Measurements from ENCODE around the gene EGLN2.

The EGLN2 gene

GRCh38 chr19:40755248-40755624 is 43.8 kb upstream of the EGLN2 start:
- no CpG with 5 or more reads among the region's 3 CpGs for WGBS (ENCODE audit: insufficient coverage)
- H3K27ac ChIP-seq (ENCODE audit: insufficient read depth in 1 of 2, low read depth in 1 of 2, low read length in 2 of 2, poor library complexity in 1 of 2, severe bottlenecking in 2 of 2) = peak overlapping the region in 1 of 2 experiments; percentile 39
- ChIA-PET POLR2A (no interaction called here), CTCF (interaction anchor here (1.5 to 2.3 kb wide), 2 partner anchors 12 to 50 kb away, joined by 3 to 9 read pairs; no protein-coding TSS in a partner anchor)
- no peak for DNase-seq
- H3K27me3 ChIP-seq (replicated peaks in 2 of 5; ENCODE audit: control insufficient read depth in 4 of 5, insufficient read depth in 5 of 5, low read length in 4 of 5) = no peaks in the 10 kb centered on the region
- no peaks in the 10 kb centered on the region for H3K9me3 ChIP-seq (ENCODE audit: control extremely low read depth in 1 of 5, control insufficient read depth in 4 of 5, insufficient read depth in 2 of 5, low read depth in 1 of 5, low read length in 4 of 5)
- H3K36me3 ChIP-seq (ENCODE audit: control insufficient read depth in 4 of 4, insufficient read depth in 4 of 4, low read length in 3 of 4) = peaks cover 18 to 50% (median 38%) of the 10 kb centered on the region in 4 experiments
- peaks cover 2 to 49% (median 32%) of the 10 kb centered on the region in 4 experiments for H3K4me1 ChIP-seq (ENCODE audit: control extremely low read depth in 1 of 4, control insufficient read depth in 4 of 4, insufficient read depth in 4 of 4, low read length in 3 of 4)
- no peak overlapping the region for H3K4me3 ChIP-seq (ENCODE audit: control insufficient read depth in 1 of 7, extremely low read depth in 1 of 7, insufficient read depth in 4 of 7, low read depth in 2 of 7, low read length in 6 of 7)

GRCh38 chr19:40755791-40756190 is 43.2 kb upstream of the EGLN2 start:
- peak overlapping the region in 1 of 2 experiments; percentile 51 for H3K27ac ChIP-seq (ENCODE audit: insufficient read depth in 1 of 2, low read depth in 1 of 2, low read length in 2 of 2, poor library complexity in 1 of 2, severe bottlenecking in 2 of 2)
- H3K36me3 ChIP-seq (ENCODE audit: control insufficient read depth in 4 of 4, insufficient read depth in 4 of 4, low read length in 3 of 4) = peaks cover 18 to 55% (median 43%) of the 10 kb centered on the region in 4 experiments
- peaks cover 2 to 49% (median 31%) of the 10 kb centered on the region in 4 experiments for H3K4me1 ChIP-seq (ENCODE audit: control extremely low read depth in 1 of 4, control insufficient read depth in 4 of 4, insufficient read depth in 4 of 4, low read length in 3 of 4)
- POLR2A ChIA-PET = no interaction called here
- no peaks in the 10 kb centered on the region for H3K27me3 ChIP-seq (replicated peaks in 2 of 5; ENCODE audit: control insufficient read depth in 4 of 5, insufficient read depth in 5 of 5, low read length in 4 of 5)
- CTCF ChIA-PET = interaction anchor here (0.8 to 2.3 kb wide), 3 partner anchors 11 to 92 kb away, joined by 3 to 9 read pairs (median 3); no protein-coding TSS in a partner anchor
- WGBS (ENCODE audit: insufficient coverage) = 93% methylated on average over 8 of the region's 8 CpGs
- DNase-seq = no peak
- H3K9me3 ChIP-seq (ENCODE audit: control extremely low read depth in 1 of 5, control insufficient read depth in 4 of 5, insufficient read depth in 2 of 5, low read depth in 1 of 5, low read length in 4 of 5) = no peaks in the 10 kb centered on the region
- H3K4me3 ChIP-seq (ENCODE audit: control insufficient read depth in 1 of 7, extremely low read depth in 1 of 7, insufficient read depth in 4 of 7, low read depth in 2 of 7, low read length in 6 of 7) = no peak overlapping the region

GRCh38 chr19:40756502-40757110 is 42.4 kb upstream of the EGLN2 start:
- H3K27ac ChIP-seq (ENCODE audit: insufficient read depth in 1 of 2, low read depth in 1 of 2, low read length in 2 of 2, poor library complexity in 1 of 2, severe bottlenecking in 2 of 2) = peak overlapping the region in 1 of 2 experiments; percentile 51
- POLR2A ChIA-PET = interaction anchor here (2.7 kb wide), 1 partner anchor 21 kb away, joined by 9 read pairs; the partner anchor contains the start of gene RAB4B
- CTCF ChIA-PET = interaction anchor here (0.8 to 2.3 kb wide), 3 partner anchors 10 to 93 kb away, joined by 3 to 9 read pairs (median 3); no protein-coding TSS in a partner anchor
- WGBS (ENCODE audit: insufficient coverage) = 91% methylated on average over 10 of the region's 11 CpGs
- H3K4me3 ChIP-seq (ENCODE audit: control insufficient read depth in 1 of 7, extremely low read depth in 1 of 7, insufficient read depth in 4 of 7, low read depth in 2 of 7, low read length in 6 of 7) = no peak overlapping the region
- peaks cover 2 to 43% (median 28%) of the 10 kb centered on the region in 4 experiments for H3K4me1 ChIP-seq (ENCODE audit: control extremely low read depth in 1 of 4, control insufficient read depth in 4 of 4, insufficient read depth in 4 of 4, low read length in 3 of 4)
- peaks cover 21 to 62% (median 47%) of the 10 kb centered on the region in 4 experiments for H3K36me3 ChIP-seq (ENCODE audit: control insufficient read depth in 4 of 4, insufficient read depth in 4 of 4, low read length in 3 of 4)
- H3K27me3 ChIP-seq (replicated peaks in 2 of 5; ENCODE audit: control insufficient read depth in 4 of 5, insufficient read depth in 5 of 5, low read length in 4 of 5) = no peaks in the 10 kb centered on the region
- no peak for DNase-seq
- H3K9me3 ChIP-seq (ENCODE audit: control extremely low read depth in 1 of 5, control insufficient read depth in 4 of 5, insufficient read depth in 2 of 5, low read depth in 1 of 5, low read length in 4 of 5) = no peaks in the 10 kb centered on the region

- no peak for DNase-seq
- 94% methylated on average over 2 of the region's 3 CpGs for WGBS (ENCODE audit: insufficient coverage)
- H3K4me1 ChIP-seq (ENCODE audit: control extremely low read depth in 1 of 4, control insufficient read depth in 4 of 4, insufficient read depth in 4 of 4, low read length in 3 of 4) = peaks cover 0 to 30% (median 14%) of the 10 kb centered on the region in 4 experiments
- no peaks in the 10 kb centered on the region for H3K27me3 ChIP-seq (replicated peaks in 2 of 5; ENCODE audit: control insufficient read depth in 4 of 5, insufficient read depth in 5 of 5, low read length in 4 of 5)
- H3K9me3 ChIP-seq (ENCODE audit: control extremely low read depth in 1 of 5, control insufficient read depth in 4 of 5, insufficient read depth in 2 of 5, low read depth in 1 of 5, low read length in 4 of 5) = no peaks in the 10 kb centered on the region
- ChIA-PET CTCF (no interaction called here), POLR2A (interaction anchor here (2.7 kb wide), 1 partner anchor 19 kb away, joined by 9 read pairs; the partner anchor contains the start of gene RAB4B)
- H3K27ac ChIP-seq (ENCODE audit: insufficient read depth in 1 of 2, low read depth in 1 of 2, low read length in 2 of 2, poor library complexity in 1 of 2, severe bottlenecking in 2 of 2) = no peak overlapping the region
- H3K36me3 ChIP-seq (ENCODE audit: control insufficient read depth in 4 of 4, insufficient read depth in 4 of 4, low read length in 3 of 4) = peaks cover 26 to 77% (median 62%) of the 10 kb centered on the region in 4 experiments
- H3K4me3 ChIP-seq (ENCODE audit: control insufficient read depth in 1 of 7, extremely low read depth in 1 of 7, insufficient read depth in 4 of 7, low read depth in 2 of 7, low read length in 6 of 7) = no peak overlapping the region
Measured at GRCh38 chr19:40758491-40758890, 40.5 kb upstream of the EGLN2 start.

- CTCF ChIA-PET = no interaction called here
- POLR2A ChIA-PET = no interaction called here
- Histone ChIP-seq H3K4me1 (ENCODE audit: control extremely low read depth in 1 of 4, control insufficient read depth in 4 of 4, insufficient read depth in 4 of 4, low read length in 3 of 4) (peaks cover 0 to 22% (median 12%) of the 10 kb centered on the region in 4 experiments), H3K9me3 (ENCODE audit: control extremely low read depth in 1 of 5, control insufficient read depth in 4 of 5, insufficient read depth in 2 of 5, low read depth in 1 of 5, low read length in 4 of 5) (no peaks in the 10 kb centered on the region), H3K27ac (ENCODE audit: insufficient read depth in 1 of 2, low read depth in 1 of 2, low read length in 2 of 2, poor library complexity in 1 of 2, severe bottlenecking in 2 of 2) (no peak overlapping the region), H3K27me3 (replicated peaks in 2 of 5; ENCODE audit: control insufficient read depth in 4 of 5, insufficient read depth in 5 of 5, low read length in 4 of 5) (no peaks in the 10 kb centered on the region), H3K36me3 (ENCODE audit: control insufficient read depth in 4 of 4, insufficient read depth in 4 of 4, low read length in 3 of 4) (peaks cover 30 to 84% (median 69%) of the 10 kb centered on the region in 4 experiments), H3K4me3 (ENCODE audit: control insufficient read depth in 1 of 7, extremely low read depth in 1 of 7, insufficient read depth in 4 of 7, low read depth in 2 of 7, low read length in 6 of 7) (no peak overlapping the region)
- 97% methylated on average over 8 of the region's 13 CpGs for WGBS (ENCODE audit: insufficient coverage)
- DNase-seq = no peak
Measured at GRCh38 chr19:40759352-40759751, 39.6 kb upstream of the EGLN2 start.

GRCh38 chr19:40762754-40763470 is 36.1 kb upstream of the EGLN2 start:
- WGBS (ENCODE audit: insufficient coverage) = 86% methylated on average over 16 of the region's 17 CpGs
- DNase-seq = no peak
- Histone ChIP-seq H3K27me3 (replicated peaks in 2 of 5; ENCODE audit: control insufficient read depth in 4 of 5, insufficient read depth in 5 of 5, low read length in 4 of 5) (no peaks in the 10 kb centered on the region), H3K4me1 (ENCODE audit: control extremely low read depth in 1 of 4, control insufficient read depth in 4 of 4, insufficient read depth in 4 of 4, low read length in 3 of 4) (no peaks in the 10 kb centered on the region), H3K9me3 (ENCODE audit: control extremely low read depth in 1 of 5, control insufficient read depth in 4 of 5, insufficient read depth in 2 of 5, low read depth in 1 of 5, low read length in 4 of 5) (no peaks in the 10 kb centered on the region), H3K27ac (ENCODE audit: insufficient read depth in 1 of 2, low read depth in 1 of 2, low read length in 2 of 2, poor library complexity in 1 of 2, severe bottlenecking in 2 of 2) (no peak overlapping the region), H3K36me3 (ENCODE audit: control insufficient read depth in 4 of 4, insufficient read depth in 4 of 4, low read length in 3 of 4) (peaks cover 28 to 85% (median 70%) of the 10 kb centered on the region in 4 experiments), H3K4me3 (ENCODE audit: control insufficient read depth in 1 of 7, extremely low read depth in 1 of 7, insufficient read depth in 4 of 7, low read depth in 2 of 7, low read length in 6 of 7) (no peak overlapping the region)
- ChIA-PET CTCF (no interaction called here), POLR2A (no interaction called here)

- Histone ChIP-seq H3K4me1 (ENCODE audit: control extremely low read depth in 1 of 4, control insufficient read depth in 4 of 4, insufficient read depth in 4 of 4, low read length in 3 of 4) (peaks cover 0 to under 1% (median 0%) of the 10 kb centered on the region in 4 experiments), H3K27me3 (replicated peaks in 2 of 5; ENCODE audit: control insufficient read depth in 4 of 5, insufficient read depth in 5 of 5, low read length in 4 of 5) (no peaks in the 10 kb centered on the region), H3K4me3 (ENCODE audit: control insufficient read depth in 1 of 7, extremely low read depth in 1 of 7, insufficient read depth in 4 of 7, low read depth in 2 of 7, low read length in 6 of 7) (no peak overlapping the region), H3K36me3 (ENCODE audit: control insufficient read depth in 4 of 4, insufficient read depth in 4 of 4, low read length in 3 of 4) (peaks cover 24 to 79% (median 64%) of the 10 kb centered on the region in 4 experiments), H3K27ac (ENCODE audit: insufficient read depth in 1 of 2, low read depth in 1 of 2, low read length in 2 of 2, poor library complexity in 1 of 2, severe bottlenecking in 2 of 2) (no peak overlapping the region), H3K9me3 (ENCODE audit: control extremely low read depth in 1 of 5, control insufficient read depth in 4 of 5, insufficient read depth in 2 of 5, low read depth in 1 of 5, low read length in 4 of 5) (no peaks in the 10 kb centered on the region)
- DNase-seq = no peak
- CTCF ChIA-PET = no interaction called here
- 100% methylated on average over 4 of the region's 7 CpGs for WGBS (ENCODE audit: insufficient coverage)
- POLR2A ChIA-PET = no interaction called here
Measured at GRCh38 chr19:40763526-40763925, 35.5 kb upstream of the EGLN2 start.

All from common myeloid progenitor, CD34-positive (primary cell).